Bronchial epithelial cell (primary cell): ENCODE results near the gene CACNA2D3. TPM values are rescaled to one million over a fixed set of nuclear protein-coding genes. Genes with fewer than 3 reads are reported as not detected.

Source experiments
- DNase-seq: peaks from one replicate; pipeline ENCODE4 v3.0.0-alpha.2; 2010; ENCODE audit warnings: low read depth
- FAIRE-seq: peaks from 2 replicates; lab custom pipeline; 2011; peaks lifted over from hg19 to GRCh38; lab: Jason Lieb, UNC
- H3K27me3 ChIP-seq: 2 replicates; pipeline ENCODE4 v1.5.1; 2011; ENCODE audit warnings: low read length; ENCODE audit not compliant: control insufficient read depth, insufficient read depth
- H3K36me3 ChIP-seq: 2 replicates; pipeline ENCODE4 v1.5.1; 2011; ENCODE audit warnings: low read length; ENCODE audit not compliant: control insufficient read depth, insufficient read depth
- H3K4me3 ChIP-seq: 2 replicates; pipeline ENCODE4 v1.5.1; 2011; ENCODE audit warnings: mild to moderate bottlenecking, low read depth, low read length, control low read depth
- total RNA-seq: library from RNA; depleted of rRNA; stranded (reverse); fragments of >200 nt; gene quantifications from 2 replicates; pipeline ENCODE4 v1.2.1, GENCODE V29; 2014
- TF ChIP-seq, protein P1 (sequence below): IDR thresholded peaks from 2 replicates; pipeline ENCODE4 v1.5.1; 2011; ENCODE audit warnings: mild to moderate bottlenecking, moderate library complexity, low read length, control low read depth, inconsistent platforms; ENCODE audit not compliant: insufficient read depth, severe bottlenecking

The CACNA2D3 gene
- total RNA-seq, 1 donor from 2014 or later = not detected

DNA sequence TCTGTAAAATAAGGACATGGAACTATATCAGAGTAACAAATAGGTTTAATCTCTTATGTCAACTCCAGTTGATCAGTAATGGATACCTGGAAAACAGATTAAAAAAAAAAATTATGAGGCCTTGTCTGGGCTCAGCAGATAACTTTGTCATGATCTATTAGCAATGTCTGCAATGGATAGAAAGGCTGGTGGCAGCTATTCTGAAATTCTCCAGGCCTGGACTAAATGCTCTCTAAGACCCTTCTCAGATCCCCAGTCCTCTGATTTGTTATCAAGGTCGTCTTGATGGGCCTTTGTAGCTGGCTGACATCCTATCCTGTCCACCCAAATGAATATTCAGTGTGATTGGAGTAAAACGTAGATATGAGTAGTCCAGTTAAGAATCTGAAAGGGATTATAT is 791.8 kb downstream of the CACNA2D3 start:
- Histone ChIP-seq H3K36me3 (no peaks in the 10 kb centered on the region), H3K4me3 (no peak overlapping the region), H3K27me3 (no peaks in the 10 kb centered on the region)
- DNase-seq = no peak
- no peak for FAIRE-seq
- TF ChIP-seq, protein P1, sequence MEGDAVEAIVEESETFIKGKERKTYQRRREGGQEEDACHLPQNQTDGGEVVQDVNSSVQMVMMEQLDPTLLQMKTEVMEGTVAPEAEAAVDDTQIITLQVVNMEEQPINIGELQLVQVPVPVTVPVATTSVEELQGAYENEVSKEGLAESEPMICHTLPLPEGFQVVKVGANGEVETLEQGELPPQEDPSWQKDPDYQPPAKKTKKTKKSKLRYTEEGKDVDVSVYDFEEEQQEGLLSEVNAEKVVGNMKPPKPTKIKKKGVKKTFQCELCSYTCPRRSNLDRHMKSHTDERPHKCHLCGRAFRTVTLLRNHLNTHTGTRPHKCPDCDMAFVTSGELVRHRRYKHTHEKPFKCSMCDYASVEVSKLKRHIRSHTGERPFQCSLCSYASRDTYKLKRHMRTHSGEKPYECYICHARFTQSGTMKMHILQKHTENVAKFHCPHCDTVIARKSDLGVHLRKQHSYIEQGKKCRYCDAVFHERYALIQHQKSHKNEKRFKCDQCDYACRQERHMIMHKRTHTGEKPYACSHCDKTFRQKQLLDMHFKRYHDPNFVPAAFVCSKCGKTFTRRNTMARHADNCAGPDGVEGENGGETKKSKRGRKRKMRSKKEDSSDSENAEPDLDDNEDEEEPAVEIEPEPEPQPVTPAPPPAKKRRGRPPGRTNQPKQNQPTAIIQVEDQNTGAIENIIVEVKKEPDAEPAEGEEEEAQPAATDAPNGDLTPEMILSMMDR = no peak

DNA sequence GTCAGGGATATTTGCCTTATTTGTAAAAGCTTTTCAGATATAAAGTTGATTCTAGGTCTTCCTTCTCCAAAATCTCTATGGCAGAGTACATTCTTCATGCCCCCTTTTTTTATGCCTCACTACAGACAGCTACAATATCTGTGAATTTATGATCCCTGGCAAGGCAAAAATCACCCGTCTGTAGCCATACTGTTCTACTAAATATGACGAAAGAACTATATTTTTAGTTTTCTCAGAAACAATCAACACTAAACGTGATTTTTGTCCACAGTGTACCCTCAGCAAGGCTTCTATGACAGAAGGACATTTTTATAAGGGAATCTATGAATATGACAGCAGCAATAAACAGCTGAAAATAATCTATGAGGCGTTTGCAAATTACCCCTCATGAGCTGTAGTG is 792.8 kb downstream of the CACNA2D3 start:
- TF ChIP-seq, protein P1 = no peak
- no peak overlapping the region for H3K4me3 ChIP-seq
- DNase-seq (no peak), FAIRE-seq (no peak)
- H3K36me3 ChIP-seq = no peaks in the 10 kb centered on the region
- no peaks in the 10 kb centered on the region for H3K27me3 ChIP-seq

DNA sequence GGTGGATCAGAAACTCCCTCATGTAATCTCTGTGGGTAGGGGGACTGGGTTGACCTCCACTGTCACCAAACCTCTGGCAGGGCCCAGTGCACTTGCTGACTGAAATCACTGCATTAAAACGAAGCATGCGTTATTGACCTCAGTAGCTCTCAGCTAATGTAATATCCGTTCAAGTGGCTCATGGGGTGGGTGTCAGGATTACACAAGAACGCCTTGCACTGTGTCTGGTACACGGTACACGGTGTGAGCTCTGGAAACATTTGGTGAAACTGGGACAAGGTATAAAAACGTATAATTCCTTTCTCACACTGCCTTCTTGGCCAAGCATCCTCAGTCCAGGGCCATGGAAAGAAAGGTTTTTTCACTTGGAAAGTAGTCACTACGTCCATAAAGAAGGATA is 793.6 kb downstream of the CACNA2D3 start:
- H3K4me3 ChIP-seq = no peak overlapping the region
- no peaks in the 10 kb centered on the region for H3K36me3 ChIP-seq
- FAIRE-seq (no peak), DNase-seq (no peak)
- TF ChIP-seq, protein P1 = no peak
- no peaks in the 10 kb centered on the region for H3K27me3 ChIP-seq

DNA sequence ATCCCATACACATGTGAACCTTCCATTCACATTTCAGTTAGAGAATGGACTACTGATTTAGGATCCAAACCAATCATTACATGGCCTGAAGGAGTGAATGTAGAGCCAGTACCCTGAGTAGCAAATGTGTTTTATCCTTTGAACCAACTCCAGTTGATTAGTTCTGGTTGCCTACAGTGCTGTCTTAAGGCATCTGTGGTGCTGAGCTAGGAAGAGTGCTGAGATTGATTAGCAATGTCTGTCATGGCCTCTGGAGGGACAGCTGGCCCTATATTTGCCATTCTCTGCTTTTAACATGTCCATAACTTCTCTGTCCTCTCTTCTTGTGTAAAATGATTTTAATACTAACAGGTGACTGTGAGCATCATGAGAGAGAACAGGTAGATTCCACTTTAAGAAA is 794.4 kb downstream of the CACNA2D3 start:
- Histone ChIP-seq H3K36me3 (no peaks in the 10 kb centered on the region), H3K27me3 (no peaks in the 10 kb centered on the region), H3K4me3 (no peak overlapping the region)
- TF ChIP-seq, protein P1 = no peak
- DNase-seq (no peak), FAIRE-seq (no peak)

DNA sequence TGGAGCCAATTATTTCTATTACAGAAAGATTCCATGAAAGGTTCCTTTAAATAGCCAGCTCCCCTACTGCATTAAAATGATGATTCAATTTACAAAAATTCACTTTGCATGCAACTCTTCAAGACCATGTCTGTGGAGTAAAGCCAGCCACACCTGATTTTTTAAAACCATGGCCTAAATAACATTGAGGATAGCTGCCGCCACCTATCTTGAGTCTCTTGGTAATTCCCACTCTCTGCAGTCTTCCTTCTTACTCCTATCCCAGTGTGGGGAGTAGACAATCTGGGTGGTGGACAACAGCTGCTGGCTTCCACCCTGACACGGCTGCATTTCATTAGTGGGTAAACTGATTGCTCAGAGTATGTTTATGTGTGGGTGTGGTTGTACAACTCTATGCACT is 794.8 kb downstream of the CACNA2D3 start:
- no peaks in the 10 kb centered on the region for H3K27me3 ChIP-seq
- H3K36me3 ChIP-seq = no peaks in the 10 kb centered on the region
- no peak for FAIRE-seq
- H3K4me3 ChIP-seq = no peak overlapping the region
- DNase-seq = peak; percentile 3
- TF ChIP-seq, protein P1 = no peak

DNA sequence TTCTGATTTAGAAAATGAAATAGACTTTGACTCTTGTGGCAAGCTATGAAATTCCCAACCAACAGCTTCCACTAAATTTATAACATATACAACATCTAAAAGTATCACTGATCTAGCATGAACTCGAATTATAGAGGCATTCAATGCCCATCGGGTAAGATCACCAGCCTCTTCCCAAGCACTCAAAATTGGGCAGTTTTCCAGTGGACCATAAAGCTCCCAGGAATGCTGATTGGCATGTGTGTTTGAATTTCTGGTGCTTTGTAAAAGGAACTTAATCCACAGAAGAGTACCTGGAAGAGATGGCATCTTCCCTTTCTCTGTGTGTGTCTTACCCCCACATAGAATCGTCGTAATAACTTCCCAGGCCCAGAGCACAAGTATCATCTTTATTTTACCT is 795.5 kb downstream of the CACNA2D3 start:
- TF ChIP-seq, protein P1 = no peak
- FAIRE-seq (no peak), DNase-seq (no peak)
- Histone ChIP-seq H3K36me3 (no peaks in the 10 kb centered on the region), H3K27me3 (no peaks in the 10 kb centered on the region), H3K4me3 (no peak overlapping the region)
